SK-MEL-5 (cell line): ENCODE data around the gene RPS6KA5. TPM values are rescaled to one million over a fixed set of nuclear protein-coding genes. Genes with fewer than 3 reads are reported as not detected.
"Not testable (repeated sequence)": the region's sequence is repeated elsewhere in the genome, so short reads cannot be mapped to it uniquely, and the experiment has no call there.

Experiments used
- DNase-seq: peaks from one replicate; pipeline ENCODE4 v3.0.0-alpha.2; 2016; ENCODE audit warnings: low read depth, low spot score
- in situ Hi-C: cut with HindIII; loops from 2 replicates; pipeline ENCODE4 v1.10.0; 2016; ENCODE audit warnings: low sequenced_read_pairs, high pct_unique_total_duplicates, low pct_unique_long_range_greater_than_20kb
- total RNA-seq: library from RNA; depleted of rRNA; stranded (reverse); fragments of >200 nt; shearing (Covaris generic); gene quantifications from 2 replicates; pipeline ENCODE4 v1.2.3, GENCODE V29; 2014

RPS6KA5 gene
- total RNA-seq, 1 experiment from 2014 or later: 4.3 TPM

GRCh38 chr14:90840667-90841066 lies 219.8 kb downstream of the RPS6KA5 start:
- DNase-seq, in situ Hi-C loops: not testable (repeated sequence)

GRCh38 chr14:90839889-90840266 lies 220.6 kb downstream of the RPS6KA5 start:
- DNase-seq: no peak
- in situ Hi-C loops: no loop called here

- in situ Hi-C loops: no loop called here
- DNase-seq: no peak
Observed at GRCh38 chr14:90839024-90839888, 221.2 kb downstream of the RPS6KA5 start.

GRCh38 chr14:90838531-90838930 lies 221.9 kb downstream of the RPS6KA5 start:
- in situ Hi-C loops, DNase-seq: not testable (repeated sequence)

GRCh38 chr14:90837355-90837754 lies 223.1 kb downstream of the RPS6KA5 start:
- in situ Hi-C loops: no loop called here
- no peak for DNase-seq

- DNase-seq: no peak
- in situ Hi-C loops: no loop called here
Observed at GRCh38 chr14:90836692-90837063, 223.8 kb downstream of the RPS6KA5 start.

- in situ Hi-C loops: no loop called here
- no peak for DNase-seq
Observed at GRCh38 chr14:90831821-90832220, 228.6 kb downstream of the RPS6KA5 start.

GRCh38 chr14:90830931-90831701 lies 229.3 kb downstream of the RPS6KA5 start:
- no peak for DNase-seq
- in situ Hi-C loops: no loop called here

GRCh38 chr14:90829677-90830076 lies 230.8 kb downstream of the RPS6KA5 start:
- in situ Hi-C loops: no loop called here
- no peak for DNase-seq

- no peak for DNase-seq
- in situ Hi-C loops: no loop called here
Observed at GRCh38 chr14:90828642-90829487, 231.6 kb downstream of the RPS6KA5 start.

- DNase-seq: peak; percentile 85
- in situ Hi-C loops: no loop called here
Observed at GRCh38 chr14:90827919-90828610, 232.4 kb downstream of the RPS6KA5 start.

- in situ Hi-C loops: not testable (repeated sequence)
Observed at GRCh38 chr14:90823542-90823941, 236.9 kb downstream of the RPS6KA5 start.

GRCh38 chr14:90820958-90821357 lies 239.5 kb downstream of the RPS6KA5 start:
- in situ Hi-C loops: no loop called here
- no peak for DNase-seq

More at GRCh38 chr14:90823542-90823941, 236.9 kb downstream of the RPS6KA5 start:
- DNase-seq: not testable (repeated sequence)

GRCh38 chr14:90819734-90820393 lies 240.6 kb downstream of the RPS6KA5 start:
- in situ Hi-C loops: no loop called here
- DNase-seq: no peak

- in situ Hi-C loops: no loop called here
- no peak for DNase-seq
Observed at GRCh38 chr14:90818715-90819114, 241.7 kb downstream of the RPS6KA5 start.

- in situ Hi-C loops: no loop called here
- no peak for DNase-seq
Observed at GRCh38 chr14:90816681-90817436, 243.6 kb downstream of the RPS6KA5 start.
